Activated CD4-positive, alpha-beta T cell treated with anti-CD3 and anti-CD28 coated beads for 24 hours (primary cell): ENCODE measurements around the gene CFAP53.
"Not testable (repeated sequence)": the region's sequence is repeated elsewhere in the genome, so short reads cannot be mapped to it uniquely, and the experiment has no call there.

Experiments
- DNase-seq, 2 donors: peaks; one replicate each; pipeline ENCODE4 v3.0.0-alpha.2; 2020; ENCODE audit warnings: low read depth in 2 of 2

CFAP53 gene

GRCh38 chr18:50272568-50272967 is 6.3 kb upstream of the CFAP53 start:
- DNase-seq = no peak

GRCh38 chr18:50268022-50268747 is 1.9 kb upstream of the CFAP53 start:
- peak; percentile 49 to 75 for DNase-seq

- DNase-seq = no peak
Measured at GRCh38 chr18:50262977-50263376, 3.3 kb downstream of the CFAP53 start.

- DNase-seq = no peak
Measured at GRCh38 chr18:50250935-50251334, 15.4 kb downstream of the CFAP53 start.

- DNase-seq = no peak
Measured at GRCh38 chr18:50249576-50249975, 16.7 kb downstream of the CFAP53 start.

GRCh38 chr18:50247561-50247960 is 18.7 kb downstream of the CFAP53 start:
- DNase-seq = no peak

GRCh38 chr18:50241768-50242167 is 24.5 kb downstream of the CFAP53 start:
- not testable (repeated sequence) for DNase-seq

- DNase-seq = no peak
Measured at GRCh38 chr18:50240080-50240563, 26.2 kb downstream of the CFAP53 start.

- no peak for DNase-seq
Measured at GRCh38 chr18:50232419-50232818, 33.9 kb downstream of the CFAP53 start.

- DNase-seq = no peak
Measured at GRCh38 chr18:50231621-50232020, 34.7 kb downstream of the CFAP53 start.

GRCh38 chr18:50220249-50220648 is 46.0 kb downstream of the CFAP53 start:
- DNase-seq = not testable (repeated sequence)

GRCh38 chr18:50218432-50219197 is 47.7 kb downstream of the CFAP53 start:
- DNase-seq = no peak

GRCh38 chr18:50209311-50209710 is 57.0 kb downstream of the CFAP53 start:
- DNase-seq = no peak

- DNase-seq = no peak
Measured at GRCh38 chr18:50207722-50208121, 58.6 kb downstream of the CFAP53 start.

GRCh38 chr18:50203801-50204604 is 62.3 kb downstream of the CFAP53 start:
- DNase-seq = no peak

- no peak for DNase-seq
Measured at GRCh38 chr18:50201476-50202018, 64.7 kb downstream of the CFAP53 start.

- DNase-seq = no peak
Measured at GRCh38 chr18:50199921-50200320, 66.4 kb downstream of the CFAP53 start.

GRCh38 chr18:50199346-50199855 is 66.9 kb downstream of the CFAP53 start:
- DNase-seq = no peak

- no peak for DNase-seq
Measured at GRCh38 chr18:50196261-50196660, 70.0 kb downstream of the CFAP53 start.

- DNase-seq = no peak
Measured at GRCh38 chr18:50195689-50196088, 70.6 kb downstream of the CFAP53 start.

GRCh38 chr18:50194631-50195532 is 71.4 kb downstream of the CFAP53 start, which contains the start of gene MYO5B:
Gene MYO5B, minus strand, starts transcription at chr18:50195147. Its CDS starts 354 bp downstream, at chr18:50194793.
- DNase-seq = peak; percentile 27 to 47
